OCI-LY7 (cell line): ENCODE data around the gene REEP6.

ENCODE experiments used
- CTCF ChIP-seq: fragments of 200-600 bp; sonication (generic); conservative IDR thresholded peaks from 2 replicates; pipeline ENCODE4 v1.5.1; 2014; ENCODE audit warnings: mild to moderate bottlenecking, antibody characterized with exemption, low read length, moderate library complexity, mixed read lengths
- EZH2phosphoT487 ChIP-seq: fragments of 200-600 bp; sonication (generic); IDR thresholded peaks from 2 replicates; pipeline ENCODE4 v1.6.1; 2018; ENCODE audit warnings: low read depth, borderline replicate concordance, mild to moderate bottlenecking, mixed run types, antibody characterized with exemption, low read length, moderate library complexity, mixed read lengths

- TF ChIP-seq CTCF, result no peak
- no peak for TF ChIP-seq EZH2phosphoT487
Observed at GRCh38 chr19:1489463-1490310, 1.3 kb upstream of the REEP6 start.
